Measurements from ENCODE around the gene CTDSP2.

DNA sequence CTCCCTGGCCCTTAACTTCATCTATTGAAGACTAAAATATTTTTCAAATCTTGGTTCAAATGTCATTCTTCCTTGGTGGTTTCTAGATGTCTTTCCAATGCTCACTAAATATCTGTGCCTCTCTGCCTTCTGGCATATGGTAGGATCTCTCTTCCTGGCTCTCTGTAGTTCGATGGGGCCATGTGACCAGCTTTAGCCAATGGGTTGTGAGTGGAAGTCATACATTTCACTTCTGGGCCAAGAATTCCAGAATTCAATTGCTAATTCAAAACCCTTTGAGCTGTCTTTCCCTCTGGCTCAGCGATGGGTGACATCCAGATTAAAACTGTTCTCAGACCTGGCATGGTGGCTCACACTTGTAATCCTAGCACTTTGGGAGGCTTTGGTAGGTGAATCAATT is 25.8 kb upstream of the CTDSP2 start:
- no peak for TF ChIP-seq EZH2phosphoT487 (IDR thresholded peaks at IDR 0.05; ENCODE audit: borderline replicate concordance, low read depth, low read length)
- TF ChIP-seq, protein P1, sequence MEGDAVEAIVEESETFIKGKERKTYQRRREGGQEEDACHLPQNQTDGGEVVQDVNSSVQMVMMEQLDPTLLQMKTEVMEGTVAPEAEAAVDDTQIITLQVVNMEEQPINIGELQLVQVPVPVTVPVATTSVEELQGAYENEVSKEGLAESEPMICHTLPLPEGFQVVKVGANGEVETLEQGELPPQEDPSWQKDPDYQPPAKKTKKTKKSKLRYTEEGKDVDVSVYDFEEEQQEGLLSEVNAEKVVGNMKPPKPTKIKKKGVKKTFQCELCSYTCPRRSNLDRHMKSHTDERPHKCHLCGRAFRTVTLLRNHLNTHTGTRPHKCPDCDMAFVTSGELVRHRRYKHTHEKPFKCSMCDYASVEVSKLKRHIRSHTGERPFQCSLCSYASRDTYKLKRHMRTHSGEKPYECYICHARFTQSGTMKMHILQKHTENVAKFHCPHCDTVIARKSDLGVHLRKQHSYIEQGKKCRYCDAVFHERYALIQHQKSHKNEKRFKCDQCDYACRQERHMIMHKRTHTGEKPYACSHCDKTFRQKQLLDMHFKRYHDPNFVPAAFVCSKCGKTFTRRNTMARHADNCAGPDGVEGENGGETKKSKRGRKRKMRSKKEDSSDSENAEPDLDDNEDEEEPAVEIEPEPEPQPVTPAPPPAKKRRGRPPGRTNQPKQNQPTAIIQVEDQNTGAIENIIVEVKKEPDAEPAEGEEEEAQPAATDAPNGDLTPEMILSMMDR (conservative IDR thresholded peaks at IDR 0.05; ENCODE audit: low read length), result no peak
